ENCODE measurements around the gene SGO1.

DNA sequence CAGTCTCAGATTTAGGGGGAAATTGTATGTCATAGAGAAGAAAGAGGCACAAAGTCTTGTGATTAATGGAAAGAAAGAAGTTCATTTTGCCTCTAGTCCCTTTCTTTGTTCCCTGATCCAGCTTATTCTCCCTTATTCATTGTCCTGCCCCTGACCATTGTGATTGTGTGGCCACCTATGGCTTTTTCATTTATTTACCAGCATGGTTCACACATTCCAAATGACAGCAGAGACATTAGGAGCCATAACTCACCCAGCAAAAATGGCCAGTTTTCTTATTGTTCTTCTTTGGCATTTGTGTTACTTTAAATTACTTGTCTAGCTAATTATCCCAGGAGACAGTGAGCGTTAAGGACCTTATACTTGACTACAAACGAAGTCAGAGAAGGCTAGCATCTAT lies 36.3 kb upstream of the SGO1 start:
- TF ChIP-seq POLR2AphosphoS5 (IDR thresholded peaks at IDR 0.05; ENCODE audit: low read depth, low read length) (no peak), USF1 (IDR thresholded peaks at IDR 0.05; ENCODE audit: borderline replicate concordance, low read depth) (no peak), NFIC (IDR thresholded peaks at IDR 0.05; ENCODE audit: borderline replicate concordance) (no peak), FOXJ3 (CRISPR knock-in tag; IDR thresholded peaks at IDR 0.05) (no peak)
- TF ChIP-seq, protein P1, sequence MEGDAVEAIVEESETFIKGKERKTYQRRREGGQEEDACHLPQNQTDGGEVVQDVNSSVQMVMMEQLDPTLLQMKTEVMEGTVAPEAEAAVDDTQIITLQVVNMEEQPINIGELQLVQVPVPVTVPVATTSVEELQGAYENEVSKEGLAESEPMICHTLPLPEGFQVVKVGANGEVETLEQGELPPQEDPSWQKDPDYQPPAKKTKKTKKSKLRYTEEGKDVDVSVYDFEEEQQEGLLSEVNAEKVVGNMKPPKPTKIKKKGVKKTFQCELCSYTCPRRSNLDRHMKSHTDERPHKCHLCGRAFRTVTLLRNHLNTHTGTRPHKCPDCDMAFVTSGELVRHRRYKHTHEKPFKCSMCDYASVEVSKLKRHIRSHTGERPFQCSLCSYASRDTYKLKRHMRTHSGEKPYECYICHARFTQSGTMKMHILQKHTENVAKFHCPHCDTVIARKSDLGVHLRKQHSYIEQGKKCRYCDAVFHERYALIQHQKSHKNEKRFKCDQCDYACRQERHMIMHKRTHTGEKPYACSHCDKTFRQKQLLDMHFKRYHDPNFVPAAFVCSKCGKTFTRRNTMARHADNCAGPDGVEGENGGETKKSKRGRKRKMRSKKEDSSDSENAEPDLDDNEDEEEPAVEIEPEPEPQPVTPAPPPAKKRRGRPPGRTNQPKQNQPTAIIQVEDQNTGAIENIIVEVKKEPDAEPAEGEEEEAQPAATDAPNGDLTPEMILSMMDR (IDR thresholded peaks at IDR 0.05): no peak

Data from SK-N-SH (cell line).